Fibroblast of lung (primary cell): ENCODE data around the gene IQCB1.

Source experiments
- EZH2 ChIP-seq: IDR thresholded peaks from 2 replicates; pipeline ENCODE4 v1.5.1; 2012; ENCODE audit warnings: low read length, control low read depth, mild to moderate bottlenecking; ENCODE audit errors: missing control alignments
- TF ChIP-seq, protein P1 (sequence below), 2 donors: IDR thresholded peaks in 1 of 2; conservative IDR thresholded peaks in 1 of 2; 1 replicate in 1 of 2; 2 replicates in 1 of 2; pipeline ENCODE4 v1.5.1; 2011 to 2012; ENCODE audit warnings: low read length in 2 of 2, control low read depth in 1 of 2, inconsistent platforms in 1 of 2, low read depth in 1 of 2, mild to moderate bottlenecking in 1 of 2

DNA sequence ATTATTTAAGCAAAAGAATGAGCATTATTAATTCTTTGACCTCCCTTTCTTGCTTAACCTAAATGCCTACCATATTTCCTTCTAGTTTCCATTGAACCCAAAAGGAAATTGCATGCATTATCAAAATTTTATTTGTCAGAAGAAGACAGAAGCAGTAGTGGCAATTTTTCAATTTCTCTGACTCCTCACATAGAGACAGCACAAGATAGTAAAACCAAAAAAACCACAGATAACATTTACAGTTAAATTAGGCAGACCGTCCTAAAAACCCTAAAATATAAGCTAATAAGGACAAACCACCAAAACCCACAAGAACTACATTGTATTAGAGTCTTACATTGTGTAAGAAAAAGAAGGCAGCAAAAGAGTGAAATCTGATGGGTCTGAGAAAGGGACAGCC lies 112.4 kb downstream of the IQCB1 start:
- TF ChIP-seq, protein P1, sequence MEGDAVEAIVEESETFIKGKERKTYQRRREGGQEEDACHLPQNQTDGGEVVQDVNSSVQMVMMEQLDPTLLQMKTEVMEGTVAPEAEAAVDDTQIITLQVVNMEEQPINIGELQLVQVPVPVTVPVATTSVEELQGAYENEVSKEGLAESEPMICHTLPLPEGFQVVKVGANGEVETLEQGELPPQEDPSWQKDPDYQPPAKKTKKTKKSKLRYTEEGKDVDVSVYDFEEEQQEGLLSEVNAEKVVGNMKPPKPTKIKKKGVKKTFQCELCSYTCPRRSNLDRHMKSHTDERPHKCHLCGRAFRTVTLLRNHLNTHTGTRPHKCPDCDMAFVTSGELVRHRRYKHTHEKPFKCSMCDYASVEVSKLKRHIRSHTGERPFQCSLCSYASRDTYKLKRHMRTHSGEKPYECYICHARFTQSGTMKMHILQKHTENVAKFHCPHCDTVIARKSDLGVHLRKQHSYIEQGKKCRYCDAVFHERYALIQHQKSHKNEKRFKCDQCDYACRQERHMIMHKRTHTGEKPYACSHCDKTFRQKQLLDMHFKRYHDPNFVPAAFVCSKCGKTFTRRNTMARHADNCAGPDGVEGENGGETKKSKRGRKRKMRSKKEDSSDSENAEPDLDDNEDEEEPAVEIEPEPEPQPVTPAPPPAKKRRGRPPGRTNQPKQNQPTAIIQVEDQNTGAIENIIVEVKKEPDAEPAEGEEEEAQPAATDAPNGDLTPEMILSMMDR (conservative IDR thresholded peaks at IDR 0.05 in 1 of 2, IDR thresholded peaks at IDR 0.05 in 1 of 2; ENCODE audit: low read depth in 1 of 2, low read length in 2 of 2): no peak
- no peak for TF ChIP-seq EZH2
